MCF 10A (cell line): ENCODE measurements around the gene MDP1. TPM values are rescaled to one million over a fixed set of nuclear protein-coding genes. Genes with fewer than 3 reads are reported as not detected.

Experiments
- BruUV-seq: library from RNA; stranded (reverse); fragments of 400-500 nt; replicated peaks from 2 replicates; lab custom pipeline; 2021; lab: Mats Ljungman, UMichigan
- CTCF ChIA-PET: fragments of 300-600 bp; sonication (Branson Sonifier 250); formaldehyde crosslinking; extraction: SDS; loops from one replicate; lab custom pipeline; 2021; ENCODE audit warnings: antibody characterized with exemption, inconsistent platforms; lab: Yijun Ruan, JAX
- POLR2A ChIA-PET: fragments of 300-600, 350-650 bp; sonication (Branson Sonifier 250); formaldehyde crosslinking; extraction: SDS; loops from one replicate; lab custom pipeline; 2020; ENCODE audit warnings: antibody characterized with exemption, inconsistent platforms; lab: Yijun Ruan, JAX
- DNase-seq: peaks from one replicate; pipeline ENCODE4 v3.0.0-alpha.2; 2018; ENCODE audit not compliant: unreplicated experiment
- H3K27ac Mint-ChIP-seq: one replicate; pipeline ENCODE4 v1.8.0; 2022; ENCODE audit warnings: mild to moderate bottlenecking, low read depth, mixed read lengths; ENCODE audit not compliant: unreplicated experiment
- H3K27me3 Mint-ChIP-seq: one replicate; pipeline ENCODE4 v1.8.0; 2022; ENCODE audit warnings: mixed read lengths; ENCODE audit not compliant: insufficient read depth, unreplicated experiment
- H3K36me3 Mint-ChIP-seq: one replicate; pipeline ENCODE4 v1.8.0; 2022; ENCODE audit warnings: mild to moderate bottlenecking, moderate library complexity, mixed read lengths; ENCODE audit not compliant: insufficient read depth, unreplicated experiment
- H3K4me1 Mint-ChIP-seq: one replicate; pipeline ENCODE4 v1.8.0; 2022; ENCODE audit warnings: mixed read lengths; ENCODE audit not compliant: insufficient read depth, unreplicated experiment
- H3K4me3 Mint-ChIP-seq: one replicate; pipeline ENCODE4 v1.8.0; 2022; ENCODE audit warnings: mild to moderate bottlenecking, moderate library complexity, mixed read lengths; ENCODE audit not compliant: unreplicated experiment
- H3K9me3 Mint-ChIP-seq: one replicate; pipeline ENCODE4 v1.8.0; 2022; ENCODE audit warnings: mixed read lengths; ENCODE audit not compliant: unreplicated experiment
- intact Hi-C: fragments of 100-400 bp; cut with micrococcal nuclease; formaldehyde crosslinking; loops from 2 replicates; pipeline ENCODE4 v1.14.1; 2022
- total RNA-seq: library from RNA; stranded (reverse); gene quantifications from 2 replicates; pipeline ENCODE4 v1.2.3, GENCODE V29; 2022
- TF ChIP-seq, protein P1 (sequence below): fragments of 200-600 bp; IDR thresholded peaks from one replicate; pipeline ENCODE4 v1.8.0; 2022; ENCODE audit warnings: antibody characterized with exemption, mild to moderate bottlenecking; ENCODE audit not compliant: unreplicated experiment

MDP1 gene
- total RNA-seq, 1 experiment from 2014 or later: 20.2 TPM

- H3K9me3 Mint-ChIP-seq: no peaks in the 10 kb centered on the region
- intact Hi-C loops: no loop called here
- H3K27ac Mint-ChIP-seq: no peak overlapping the region
- TF ChIP-seq, protein P1, sequence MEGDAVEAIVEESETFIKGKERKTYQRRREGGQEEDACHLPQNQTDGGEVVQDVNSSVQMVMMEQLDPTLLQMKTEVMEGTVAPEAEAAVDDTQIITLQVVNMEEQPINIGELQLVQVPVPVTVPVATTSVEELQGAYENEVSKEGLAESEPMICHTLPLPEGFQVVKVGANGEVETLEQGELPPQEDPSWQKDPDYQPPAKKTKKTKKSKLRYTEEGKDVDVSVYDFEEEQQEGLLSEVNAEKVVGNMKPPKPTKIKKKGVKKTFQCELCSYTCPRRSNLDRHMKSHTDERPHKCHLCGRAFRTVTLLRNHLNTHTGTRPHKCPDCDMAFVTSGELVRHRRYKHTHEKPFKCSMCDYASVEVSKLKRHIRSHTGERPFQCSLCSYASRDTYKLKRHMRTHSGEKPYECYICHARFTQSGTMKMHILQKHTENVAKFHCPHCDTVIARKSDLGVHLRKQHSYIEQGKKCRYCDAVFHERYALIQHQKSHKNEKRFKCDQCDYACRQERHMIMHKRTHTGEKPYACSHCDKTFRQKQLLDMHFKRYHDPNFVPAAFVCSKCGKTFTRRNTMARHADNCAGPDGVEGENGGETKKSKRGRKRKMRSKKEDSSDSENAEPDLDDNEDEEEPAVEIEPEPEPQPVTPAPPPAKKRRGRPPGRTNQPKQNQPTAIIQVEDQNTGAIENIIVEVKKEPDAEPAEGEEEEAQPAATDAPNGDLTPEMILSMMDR: no peak
- H3K4me3 Mint-ChIP-seq: no peak overlapping the region
- H3K4me1 Mint-ChIP-seq: peaks cover 42% of the 10 kb centered on the region
- BruUV-seq: no TSS peak
- peaks cover 56% of the 10 kb centered on the region for H3K36me3 Mint-ChIP-seq
- POLR2A ChIA-PET: interaction anchor here (1.0 to 3.1 kb wide), 10 partner anchors 9 to 63 kb away, joined by 3 to 11 read pairs (median 4); partner anchors contain the start of genes DHRS1, NOP9, RABGGTA and TGM1
- CTCF ChIA-PET: interaction anchor here (0.7 to 17.7 kb wide), 6 partner anchors 21 to 199 kb away, joined by 3 to 457 read pairs (median 34); partner anchors contain the start of genes CIDEB, DHRS1, LTB4R2 and NOP9
- no peaks in the 10 kb centered on the region for H3K27me3 Mint-ChIP-seq
- DNase-seq: no peak
Measured at GRCh38 chr14:24236689-24237462, 21.0 kb upstream of the MDP1 start.

DNA sequence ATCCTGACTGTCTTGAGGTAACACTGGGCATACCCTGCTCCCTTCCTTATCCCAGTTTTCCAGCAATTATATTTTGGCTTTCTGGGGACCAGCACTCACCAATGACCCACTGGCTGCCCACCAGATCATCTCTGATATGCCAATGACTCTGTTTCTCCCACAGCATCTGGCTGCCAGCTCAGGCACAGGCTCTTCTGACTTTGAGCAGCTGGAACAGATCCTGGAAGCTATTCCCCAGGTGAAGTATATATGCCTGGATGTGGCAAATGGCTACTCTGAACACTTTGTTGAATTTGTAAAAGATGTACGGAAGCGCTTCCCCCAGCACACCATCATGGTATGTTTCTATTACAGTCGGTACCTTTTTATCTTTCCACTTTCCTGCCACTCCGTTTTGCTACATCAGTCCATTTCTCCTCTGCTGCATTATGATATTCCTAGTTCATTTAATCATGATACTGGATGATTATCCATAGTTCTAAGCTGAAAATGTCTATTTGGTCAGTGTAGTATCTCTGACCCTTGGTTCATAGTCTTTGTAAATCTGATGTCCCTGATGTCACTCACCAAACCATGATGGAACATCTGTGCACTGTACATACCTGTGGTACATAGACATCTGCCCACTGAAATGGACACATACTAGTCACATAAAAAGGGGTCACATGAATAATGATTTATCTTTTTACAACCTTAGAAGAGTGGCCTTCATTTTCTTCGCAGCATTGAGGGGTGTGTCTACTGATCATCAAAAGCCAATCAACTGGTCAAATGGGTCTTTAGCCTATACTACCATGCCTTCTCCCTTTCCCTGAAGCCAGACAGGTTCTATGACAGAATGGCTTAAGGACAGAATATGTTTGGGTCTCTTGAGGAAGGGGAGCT, 20.2 kb upstream of the MDP1 start:
- H3K27ac Mint-ChIP-seq: no peak overlapping the region
- intact Hi-C loops: no loop called here
- TF ChIP-seq, protein P1: no peak
- ChIA-PET POLR2A (interaction anchor here (0.9 to 2.1 kb wide), 10 partner anchors 7 to 63 kb away, joined by 3 to 9 read pairs (median 4); partner anchors contain the start of genes CHMP4A, TINF2 and TM9SF1), CTCF (interaction anchor here (1.1 to 17.7 kb wide), 6 partner anchors 22 to 200 kb away, joined by 4 to 457 read pairs (median 35); partner anchors contain the start of genes CIDEB, DHRS1, LTB4R2 and NOP9)
- no peaks in the 10 kb centered on the region for H3K9me3 Mint-ChIP-seq
- no peak for DNase-seq
- no peak overlapping the region for H3K4me3 Mint-ChIP-seq
- BruUV-seq: no TSS peak
- peaks cover 42% of the 10 kb centered on the region for H3K4me1 Mint-ChIP-seq
- no peaks in the 10 kb centered on the region for H3K27me3 Mint-ChIP-seq
- peaks cover 58% of the 10 kb centered on the region for H3K36me3 Mint-ChIP-seq

DNA sequence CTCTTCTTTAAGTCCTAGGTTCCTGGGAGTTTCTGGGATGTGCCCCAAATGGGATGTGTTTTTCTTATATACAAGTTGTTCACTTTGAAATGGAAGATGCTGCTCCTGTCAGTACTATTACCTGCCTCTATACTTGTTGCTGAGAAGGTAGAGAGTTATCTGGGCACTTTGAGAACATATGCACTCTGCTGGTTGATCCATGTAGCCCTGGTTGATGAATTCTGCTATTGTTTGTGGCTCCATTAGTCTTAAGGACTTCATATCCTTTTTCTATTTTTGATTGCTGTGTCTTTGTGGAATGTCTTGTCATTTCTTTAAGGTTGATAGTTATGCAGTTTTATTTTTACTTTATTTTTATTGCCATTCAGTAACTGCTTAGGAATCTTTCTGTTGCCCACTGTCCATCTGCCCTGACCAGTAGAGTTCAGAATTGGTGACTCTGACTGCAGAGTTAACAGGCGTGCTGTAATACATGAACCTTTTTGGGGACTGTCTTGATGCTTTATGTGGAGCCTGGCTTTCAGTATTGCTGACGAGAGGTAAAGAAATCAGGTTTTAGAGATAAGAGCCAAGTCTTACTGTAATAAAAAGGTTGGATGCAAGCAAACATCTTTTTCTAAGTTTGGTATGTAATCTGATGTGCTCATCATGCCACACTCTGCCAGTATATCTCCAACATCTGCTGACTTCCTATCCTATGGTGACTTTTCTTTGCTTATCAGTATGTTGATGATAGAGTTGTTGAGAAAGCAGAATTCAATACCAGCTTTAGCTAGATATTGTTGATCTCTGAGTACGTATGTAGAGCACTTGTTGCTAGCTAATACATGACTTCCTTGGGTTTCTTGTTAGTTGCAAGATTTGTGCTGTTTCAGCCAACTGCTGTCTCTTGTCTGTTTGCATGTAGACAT, 18.5 kb upstream of the MDP1 start:
- Mint-ChIP-seq H3K27ac (no peak overlapping the region), H3K4me3 (peak overlapping the region; percentile 77), H3K9me3 (no peaks in the 10 kb centered on the region), H3K36me3 (peaks cover 54% of the 10 kb centered on the region), H3K4me1 (peaks cover 42% of the 10 kb centered on the region), H3K27me3 (no peaks in the 10 kb centered on the region)
- no peak for DNase-seq
- ChIA-PET POLR2A (interaction anchor here (0.7 to 2.8 kb wide), 15 partner anchors 8 to 93 kb away, joined by 3 to 45 read pairs (median 5); partner anchors contain the start of genes CHMP4A, EMC9, LTB4R2 and MDP1), CTCF (interaction anchor here (0.7 to 17.7 kb wide), 8 partner anchors 8 to 444 kb away, joined by 3 to 457 read pairs (median 10); partner anchors contain the start of genes CIDEB, DHRS1, LTB4R2 and MDP1)
- intact Hi-C loops: no loop called here
- TF ChIP-seq, protein P1: no peak
- no TSS peak for BruUV-seq
